ENCODE data around the gene CCDC167. TPM values are rescaled to one million over a fixed set of nuclear protein-coding genes. Genes with fewer than 3 reads are reported as not detected.
A peak's percentile ranks its signal among the peaks of the same experiment; 100 is the strongest.

CCDC167 gene
- total RNA-seq = 10 to 100 TPM; 64.0 to 69.4 TPM

- Mint-ChIP-seq H3K27ac (peak within 1 kb of the TSS; percentile 98), H3K4me1 (ENCODE audit: low read depth) (peaks cover 77% of the 10 kb centered on the region)
- peak; percentile 87 for ATAC-seq
Observed at GRCh38 chr6:37499433-37500293, at the start of gene CCDC167. CCDC167 (minus strand) TSS chr6:37499893; CDS start chr6:37499863, 30 bp downstream.

GRCh38 chr6:37549154-37549553 lies 49.5 kb upstream of the CCDC167 start:
- no peaks in the 10 kb centered on the region for H3K36me3 Mint-ChIP-seq (ENCODE audit: low read depth)
- no peak overlapping the region for H3K4me3 Mint-ChIP-seq
- DNase-seq (no peak), ATAC-seq (no peak)
- H3K9me3 Mint-ChIP-seq (ENCODE audit: insufficient read depth) = no peaks in the 10 kb centered on the region
- H3K27ac Mint-ChIP-seq = peak overlapping the region; percentile 35
- ChIA-PET POLR2A (no interaction called here), CTCF (no interaction called here)
- peaks cover 2% of the 10 kb centered on the region for H3K27me3 Mint-ChIP-seq (ENCODE audit: low read depth)
- peaks cover 31% of the 10 kb centered on the region for H3K4me1 Mint-ChIP-seq (ENCODE audit: low read depth)

More at GRCh38 chr6:37499433-37500293, at the start of gene CCDC167:
- Mint-ChIP-seq H3K9me3 (ENCODE audit: insufficient read depth) (no peaks in the 10 kb centered on the region), H3K4me3 (peak within 1 kb of the TSS; percentile 97), H3K36me3 (ENCODE audit: low read depth) (peaks cover 15% of the 10 kb centered on the region), H3K27me3 (ENCODE audit: low read depth) (no peaks in the 10 kb centered on the region)
- ChIA-PET CTCF (interaction anchor here (0.7 to 7.7 kb wide), 3 partner anchors 18 to 66 kb away, joined by 3 to 64 read pairs (median 5); no protein-coding TSS in a partner anchor), POLR2A (interaction anchor here (0.6 to 8.7 kb wide), 6 partner anchors 17 to 514 kb away, joined by 3 to 129 read pairs (median 4); partner anchors contain the start of genes CMTR1 and MTCH1)
- DNase-seq = peak; percentile 99

- H3K4me3 Mint-ChIP-seq = no peak overlapping the region
- ChIA-PET CTCF (interaction anchor here (0.9 to 2.3 kb wide), 4 partner anchors 10 to 18 kb away, joined by 3 to 12 read pairs (median 3); no protein-coding TSS in a partner anchor), POLR2A (interaction anchor here (1.0 to 1.9 kb wide), 2 partner anchors 32 to 46 kb away, joined by 3 to 13 read pairs; no protein-coding TSS in a partner anchor)
- H3K27me3 Mint-ChIP-seq (ENCODE audit: low read depth) = peaks cover 2% of the 10 kb centered on the region
- ATAC-seq (no peak), DNase-seq (no peak)
- no peaks in the 10 kb centered on the region for H3K9me3 Mint-ChIP-seq (ENCODE audit: insufficient read depth)
- peak overlapping the region; percentile 77 for H3K27ac Mint-ChIP-seq
- H3K4me1 Mint-ChIP-seq (ENCODE audit: low read depth) = peaks cover 23% of the 10 kb centered on the region
- no peaks in the 10 kb centered on the region for H3K36me3 Mint-ChIP-seq (ENCODE audit: low read depth)
Observed at GRCh38 chr6:37548067-37548674, 48.5 kb upstream of the CCDC167 start.

- Mint-ChIP-seq H3K4me3 (peak overlapping the region; percentile 23), H3K36me3 (ENCODE audit: low read depth) (no peaks in the 10 kb centered on the region), H3K4me1 (ENCODE audit: low read depth) (peaks cover 20% of the 10 kb centered on the region), H3K27me3 (ENCODE audit: low read depth) (peaks cover 2% of the 10 kb centered on the region), H3K9me3 (ENCODE audit: insufficient read depth) (no peaks in the 10 kb centered on the region), H3K27ac (peak overlapping the region; percentile 77)
- DNase-seq (peak; percentile 46), ATAC-seq (peak; percentile 64)
- CTCF ChIA-PET = interaction anchor here (0.9 to 2.3 kb wide), 4 partner anchors 9 to 18 kb away, joined by 3 to 12 read pairs (median 3); no protein-coding TSS in a partner anchor
- POLR2A ChIA-PET = interaction anchor here (1.0 to 1.9 kb wide), 3 partner anchors 11 to 45 kb away, joined by 3 to 13 read pairs (median 3); no protein-coding TSS in a partner anchor
Observed at GRCh38 chr6:37547564-37548061, 47.9 kb upstream of the CCDC167 start.

- no peak overlapping the region for H3K4me3 Mint-ChIP-seq
- DNase-seq (no peak), ATAC-seq (no peak)
- CTCF ChIA-PET = interaction anchor here (2.3 kb wide), 1 partner anchor 19 kb away, joined by 12 read pairs; no protein-coding TSS in a partner anchor
- H3K9me3 Mint-ChIP-seq (ENCODE audit: insufficient read depth) = no peaks in the 10 kb centered on the region
- POLR2A ChIA-PET = interaction anchor here (1.0 kb wide), 1 partner anchor 10 kb away, joined by 3 read pairs; no protein-coding TSS in a partner anchor
- H3K27ac Mint-ChIP-seq = no peak overlapping the region
- peaks cover 2% of the 10 kb centered on the region for H3K27me3 Mint-ChIP-seq (ENCODE audit: low read depth)
- no peaks in the 10 kb centered on the region for H3K36me3 Mint-ChIP-seq (ENCODE audit: low read depth)
- peaks cover 20% of the 10 kb centered on the region for H3K4me1 Mint-ChIP-seq (ENCODE audit: low read depth)
Observed at GRCh38 chr6:37546141-37546871, 46.6 kb upstream of the CCDC167 start.

GRCh38 chr6:37544530-37544929 lies 44.8 kb upstream of the CCDC167 start:
- ATAC-seq (no peak), DNase-seq (no peak)
- H3K36me3 Mint-ChIP-seq (ENCODE audit: low read depth) = no peaks in the 10 kb centered on the region
- peaks cover 20% of the 10 kb centered on the region for H3K4me1 Mint-ChIP-seq (ENCODE audit: low read depth)
- H3K9me3 Mint-ChIP-seq (ENCODE audit: insufficient read depth) = no peaks in the 10 kb centered on the region
- CTCF ChIA-PET = interaction anchor here (0.8 kb wide), 1 partner anchor 21 kb away, joined by 3 read pairs; no protein-coding TSS in a partner anchor
- peaks cover 2% of the 10 kb centered on the region for H3K27me3 Mint-ChIP-seq (ENCODE audit: low read depth)
- H3K4me3 Mint-ChIP-seq = no peak overlapping the region
- POLR2A ChIA-PET = interaction anchor here (0.8 kb wide), 1 partner anchor 27 kb away, joined by 5 read pairs; no protein-coding TSS in a partner anchor
- H3K27ac Mint-ChIP-seq = peak overlapping the region; percentile 40

- Mint-ChIP-seq H3K27me3 (ENCODE audit: low read depth) (peaks cover 2% of the 10 kb centered on the region), H3K4me3 (no peak overlapping the region), H3K9me3 (ENCODE audit: insufficient read depth) (no peaks in the 10 kb centered on the region), H3K4me1 (ENCODE audit: low read depth) (peaks cover 20% of the 10 kb centered on the region), H3K27ac (no peak overlapping the region), H3K36me3 (ENCODE audit: low read depth) (no peaks in the 10 kb centered on the region)
- ATAC-seq (no peak), DNase-seq (no peak)
- POLR2A ChIA-PET = no interaction called here
- CTCF ChIA-PET = no interaction called here
Observed at GRCh38 chr6:37543361-37543760, 43.7 kb upstream of the CCDC167 start.

GRCh38 chr6:37541346-37541745 lies 41.7 kb upstream of the CCDC167 start:
- no peak for DNase-seq
- H3K4me3 Mint-ChIP-seq = no peak overlapping the region
- H3K27ac Mint-ChIP-seq = no peak overlapping the region
- H3K27me3 Mint-ChIP-seq (ENCODE audit: low read depth) = peaks cover 5% of the 10 kb centered on the region
- peaks cover 5% of the 10 kb centered on the region for H3K4me1 Mint-ChIP-seq (ENCODE audit: low read depth)
- no peaks in the 10 kb centered on the region for H3K9me3 Mint-ChIP-seq (ENCODE audit: insufficient read depth)
- H3K36me3 Mint-ChIP-seq (ENCODE audit: low read depth) = no peaks in the 10 kb centered on the region
- CTCF ChIA-PET = no interaction called here
- ATAC-seq = no peak
- POLR2A ChIA-PET = no interaction called here

- POLR2A ChIA-PET = no interaction called here
- ATAC-seq = no peak
Observed at GRCh38 chr6:37540390-37540789, 40.7 kb upstream of the CCDC167 start.

GRCh38 chr6:37540029-37540352 lies 40.3 kb upstream of the CCDC167 start:
- Mint-ChIP-seq H3K4me1 (ENCODE audit: low read depth) (peaks cover 5% of the 10 kb centered on the region), H3K4me3 (no peak overlapping the region), H3K9me3 (ENCODE audit: insufficient read depth) (no peaks in the 10 kb centered on the region), H3K27me3 (ENCODE audit: low read depth) (peaks cover 5% of the 10 kb centered on the region), H3K36me3 (ENCODE audit: low read depth) (no peaks in the 10 kb centered on the region), H3K27ac (no peak overlapping the region)
- ChIA-PET POLR2A (no interaction called here), CTCF (interaction anchor here (2.6 kb wide), 1 partner anchor 25 kb away, joined by 10 read pairs; no protein-coding TSS in a partner anchor)
- ATAC-seq (no peak), DNase-seq (no peak)

More at GRCh38 chr6:37540390-37540789, 40.7 kb upstream of the CCDC167 start:
- H3K27ac Mint-ChIP-seq = no peak overlapping the region
- no peaks in the 10 kb centered on the region for H3K9me3 Mint-ChIP-seq (ENCODE audit: insufficient read depth)
- H3K4me1 Mint-ChIP-seq (ENCODE audit: low read depth) = peaks cover 5% of the 10 kb centered on the region
- no peaks in the 10 kb centered on the region for H3K36me3 Mint-ChIP-seq (ENCODE audit: low read depth)
- DNase-seq = no peak
- no peak overlapping the region for H3K4me3 Mint-ChIP-seq
- CTCF ChIA-PET = no interaction called here
- H3K27me3 Mint-ChIP-seq (ENCODE audit: low read depth) = peaks cover 5% of the 10 kb centered on the region
